HG03520 (cell line): ENCODE data around the gene AGTRAP.

ENCODE experiments used
- ATAC-seq: cut with Tn5 transposase; IDR thresholded peaks from one replicate; pipeline ENCODE4 v1.9.1; 2021; ENCODE audit warnings: mild to moderate bottlenecking, moderate library complexity; ENCODE audit not compliant: unreplicated experiment

AGTRAP gene

GRCh38 chr1:11735854-11736745, at the start of gene AGTRAP:
Gene AGTRAP (plus strand): TSS chr1:11736136. CDS start chr1:11736209, 73 bp downstream.
- ATAC-seq, result no peak

- no peak for ATAC-seq
These were observed 47.4 kb upstream of the AGTRAP start for GRCh38 chr1:11688506-11688905.

GRCh38 chr1:11690397-11691301, 45.3 kb upstream of the AGTRAP start:
- ATAC-seq, result no peak

GRCh38 chr1:11691302-11691914, 44.5 kb upstream of the AGTRAP start, which contains the start of gene DRAXIN:
Gene DRAXIN (plus strand): TSS chr1:11691710. CDS start chr1:11706259, 14,549 bp downstream.
- ATAC-seq, result no peak

GRCh38 chr1:11691928-11692711, 43.8 kb upstream of the AGTRAP start:
- no peak for ATAC-seq

- no peak for ATAC-seq
These were observed 42.8 kb upstream of the AGTRAP start for GRCh38 chr1:11693024-11693590.

- ATAC-seq, result no peak
These were observed 42.0 kb upstream of the AGTRAP start for GRCh38 chr1:11693917-11694316.

- ATAC-seq, result no peak
These were observed 40.1 kb upstream of the AGTRAP start for GRCh38 chr1:11695861-11696260.

GRCh38 chr1:11697188-11697892, 38.6 kb upstream of the AGTRAP start:
- no peak for ATAC-seq

GRCh38 chr1:11697893-11698210, 38.1 kb upstream of the AGTRAP start:
- ATAC-seq, result no peak

- ATAC-seq, result no peak
These were observed 35.1 kb upstream of the AGTRAP start for GRCh38 chr1:11700601-11701467.

GRCh38 chr1:11701551-11701961, 34.4 kb upstream of the AGTRAP start:
- ATAC-seq, result no peak

GRCh38 chr1:11701981-11702803, 33.7 kb upstream of the AGTRAP start:
- ATAC-seq, result no peak

- ATAC-seq, result no peak
These were observed 32.4 kb upstream of the AGTRAP start for GRCh38 chr1:11703357-11704193.

- no peak for ATAC-seq
These were observed 31.8 kb upstream of the AGTRAP start for GRCh38 chr1:11704194-11704529.

- no peak for ATAC-seq
These were observed 31.1 kb upstream of the AGTRAP start for GRCh38 chr1:11704691-11705475.
